Measurements from ENCODE around the gene DRG2.

DRG2 gene
- 20.9 to 44.1 (median 30.7) reads per million in 17 experiments for total RNA-seq

- DNase-seq = peak; percentile 93 to 97 (median 96)
Measured at GRCh38 chr17:18087610-18088491, at the start of gene DRG2. Gene DRG2 (plus strand): TSS chr17:18087948. CDS start chr17:18088024, 76 bp downstream.

GRCh38 chr17:18038149-18038850 is 49.4 kb upstream of the DRG2 start:
- peak; percentile 51 to 71 (median 58) for DNase-seq

- peak; percentile 99 to 100 (median 100) for DNase-seq
Measured at GRCh38 chr17:18038861-18039534, 48.8 kb upstream of the DRG2 start, which contains the start of the genes ATPAF2 and GID4. Gene ATPAF2 (minus strand): TSS chr17:18039168. CDS start chr17:18039013, 155 bp downstream. Gene GID4 (plus strand): TSS chr17:18039408. CDS start chr17:18039465, 57 bp downstream.

GRCh38 chr17:18039535-18040260 is 48.0 kb upstream of the DRG2 start:
- peak in 3 of 4 experiments; percentile 25 to 63 (median 50) for DNase-seq

GRCh38 chr17:18040261-18040858 is 47.4 kb upstream of the DRG2 start:
- DNase-seq = no peak

GRCh38 chr17:18041776-18042175 is 46.0 kb upstream of the DRG2 start:
- peak; percentile 56 to 80 (median 61) for DNase-seq

GRCh38 chr17:18042983-18043382 is 44.8 kb upstream of the DRG2 start:
- DNase-seq = no peak

- peak in 2 of 4 experiments; percentile 18 to 39 for DNase-seq
Measured at GRCh38 chr17:18043491-18043890, 44.3 kb upstream of the DRG2 start.

- DNase-seq = no peak
Measured at GRCh38 chr17:18044609-18045008, 43.1 kb upstream of the DRG2 start.

- no peak for DNase-seq
Measured at GRCh38 chr17:18045691-18046350, 41.9 kb upstream of the DRG2 start.

GRCh38 chr17:18055597-18055996 is 32.2 kb upstream of the DRG2 start:
- DNase-seq = no peak

- DNase-seq = peak in 1 of 4 experiments; percentile 14
Measured at GRCh38 chr17:18056214-18056613, 31.5 kb upstream of the DRG2 start.

GRCh38 chr17:18059283-18059682 is 28.5 kb upstream of the DRG2 start:
- DNase-seq = no peak

- DNase-seq = no peak
Measured at GRCh38 chr17:18064053-18064452, 23.7 kb upstream of the DRG2 start.

- DNase-seq = no peak
Measured at GRCh38 chr17:18065546-18065945, 22.2 kb upstream of the DRG2 start.

GRCh38 chr17:18066866-18067265 is 20.9 kb upstream of the DRG2 start:
- DNase-seq = no peak

GRCh38 chr17:18069101-18069500 is 18.6 kb upstream of the DRG2 start:
- no peak for DNase-seq

- DNase-seq = no peak
Measured at GRCh38 chr17:18070861-18071340, 16.8 kb upstream of the DRG2 start.

- no peak for DNase-seq
Measured at GRCh38 chr17:18071751-18072150, 16.0 kb upstream of the DRG2 start.

- DNase-seq = no peak
Measured at GRCh38 chr17:18074566-18075272, 13.0 kb upstream of the DRG2 start.
